Spleen (tissue), 7 donors: ENCODE data around the gene TBCB.
A peak's percentile ranks its signal among the peaks of the same experiment; 100 is the strongest.

Experiments
- CTCF ChIP-seq, 11 experiments: fragments of 200-600 bp in 7 of 11; fragments of 450-650 bp in 4 of 11; sonication (generic) in 4 of 11; IDR thresholded peaks in 8 of 11; conservative IDR thresholded peaks in 3 of 11; 1 replicate in 7 of 11; 2 replicates in 4 of 11; pipeline versions ENCODE4 v1.4.0 to v1.8.0; 2016 to 2021; ENCODE audit warnings: antibody characterized with exemption in 11 of 11, inconsistent platforms in 4 of 11, mild to moderate bottlenecking in 1 of 11
- POLR2A ChIP-seq, 3 donors: fragments of 450-650 bp; IDR thresholded peaks; one replicate each; pipeline ENCODE4 v1.5.1; 2017; ENCODE audit warnings: antibody characterized with exemption in 3 of 3, mild to moderate bottlenecking in 1 of 3
- POLR2AphosphoS5 ChIP-seq, 3 donors: sonication (generic); formaldehyde crosslinking; IDR thresholded peaks; one replicate each; pipeline ENCODE4 v1.5.1; 2017; ENCODE audit warnings: antibody characterized with exemption in 3 of 3
- donor health status: DM: no; HTN: no; CAD: no; lungs with moderate emphysema.
- donor health status: DM: no; HTN: no; CAD: no.
- donor health status: DM: no; HTN: no; CAD: no.

- TF ChIP-seq CTCF (IDR thresholded peaks at IDR 0.05 in 8 of 11, conservative IDR thresholded peaks at IDR 0.05 in 3 of 11) (no peak), POLR2A (IDR thresholded peaks at IDR 0.05) (no peak), POLR2AphosphoS5 (IDR thresholded peaks at IDR 0.05) (peak; percentile 83 to 88 (median 84))
Observed at GRCh38 chr19:36151144-36152018, 36.1 kb downstream of the TBCB start.
